GM18858 (cell line): ENCODE results near the gene CCL1.

Experiments
- ATAC-seq: cut with Tn5 transposase; IDR thresholded peaks from one replicate; pipeline ENCODE4 v1.9.1; 2021; ENCODE audit not compliant: unreplicated experiment

Gene CCL1

DNA sequence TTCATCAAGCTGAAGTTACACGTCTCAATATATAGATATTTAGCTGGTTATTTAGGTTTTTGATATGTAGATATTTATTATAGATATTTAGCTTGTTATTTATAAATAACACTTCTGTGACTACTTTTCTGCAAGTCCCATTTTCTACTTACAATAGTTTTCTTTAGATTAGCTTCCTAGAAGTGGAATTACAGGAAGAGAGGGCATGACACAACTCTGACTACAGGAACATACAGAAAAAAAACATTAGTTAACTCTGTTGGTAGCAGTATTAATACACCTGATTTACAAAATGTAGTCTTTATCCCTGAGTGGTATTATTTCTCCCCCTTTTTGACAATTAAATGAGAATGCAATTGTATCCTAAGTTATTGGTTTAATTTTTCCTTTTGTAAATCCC, 21.2 kb upstream of the CCL1 start:
- ATAC-seq, result no peak

DNA sequence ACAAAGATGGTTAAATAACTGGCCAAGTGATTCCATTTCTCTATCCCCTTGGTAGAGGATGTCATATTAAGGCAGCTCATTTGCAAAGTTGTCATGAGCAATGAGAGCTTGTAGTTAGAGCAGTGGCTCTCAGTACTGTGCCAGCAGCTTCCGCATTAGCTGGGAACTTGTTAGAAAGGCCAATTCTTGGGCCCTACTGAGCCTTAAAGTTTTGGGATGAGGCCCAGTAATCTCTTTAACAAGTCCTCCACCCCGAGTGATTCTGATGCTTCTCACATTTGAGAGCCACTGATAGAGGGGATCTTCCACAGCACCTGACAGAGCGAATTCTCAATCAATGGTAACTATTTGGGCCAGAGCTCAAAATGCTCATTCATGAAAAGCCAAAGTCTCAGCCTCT, 20.2 kb upstream of the CCL1 start:
- ATAC-seq, result no peak

DNA sequence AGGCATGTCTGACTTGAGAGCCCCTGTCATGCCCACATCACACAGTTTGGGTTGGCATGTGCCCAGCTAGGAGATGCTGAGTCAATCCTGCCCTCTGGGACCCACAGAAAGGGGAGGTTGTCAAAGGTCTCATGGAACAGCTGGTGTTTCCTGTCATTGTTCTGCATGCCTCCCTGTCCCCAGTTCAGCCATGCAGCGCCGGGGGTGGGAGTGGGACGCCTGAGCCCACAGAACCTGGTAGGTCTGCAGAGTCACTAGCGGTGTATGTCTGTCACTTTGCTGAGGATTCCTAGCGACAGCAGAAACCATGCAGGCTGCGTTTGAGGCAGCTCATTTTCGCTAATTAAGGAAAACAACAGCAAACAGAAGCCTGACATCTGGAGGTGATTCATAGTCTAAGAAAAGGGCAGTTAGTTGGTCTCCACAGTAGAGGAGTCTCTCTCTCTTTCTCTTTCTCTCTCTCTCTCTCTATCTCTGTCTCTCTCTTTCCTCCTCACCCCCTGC, 19.6 kb upstream of the CCL1 start:
- ATAC-seq, result no peak

DNA sequence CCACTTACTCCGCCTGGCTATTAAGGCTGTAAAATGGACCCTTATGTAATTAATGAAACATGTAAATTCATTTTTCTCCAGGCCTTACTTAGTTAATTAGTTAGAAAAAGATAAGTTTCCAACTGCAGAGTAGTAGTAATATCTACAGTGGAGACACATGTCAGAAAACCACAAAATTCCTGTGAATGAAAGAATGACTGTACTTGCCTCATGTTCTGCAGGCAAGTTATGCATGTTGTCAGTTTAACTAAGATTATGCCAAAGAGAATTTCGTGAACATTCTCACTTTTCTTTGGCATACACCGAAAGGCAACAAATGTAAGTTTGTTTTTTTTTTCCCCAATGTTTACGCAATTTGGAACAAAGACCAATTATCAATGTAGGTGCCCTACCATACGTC, 16.8 kb upstream of the CCL1 start:
- ATAC-seq, result no peak

DNA sequence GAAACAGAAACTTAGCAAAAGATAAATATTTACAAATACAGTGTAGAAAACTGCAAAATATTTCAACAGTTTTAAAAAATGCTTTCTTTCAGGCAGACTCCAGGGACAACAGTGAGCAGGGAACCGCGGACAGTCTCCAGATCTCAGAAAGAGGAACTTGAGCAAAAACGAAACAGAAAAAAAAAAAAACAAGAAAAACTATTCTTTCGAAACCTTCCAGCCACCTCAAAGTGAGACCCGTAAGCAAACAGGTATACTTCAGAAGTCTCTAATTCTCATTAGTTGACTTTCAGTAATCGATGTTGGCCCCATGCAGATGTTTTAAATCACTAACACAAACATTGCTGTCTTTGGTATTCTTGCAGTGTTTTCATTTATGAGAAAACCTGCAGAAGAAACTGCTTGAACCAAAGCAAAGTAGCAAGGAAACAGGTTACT, 15.7 kb upstream of the CCL1 start:
- peak; percentile 80 for ATAC-seq

DNA sequence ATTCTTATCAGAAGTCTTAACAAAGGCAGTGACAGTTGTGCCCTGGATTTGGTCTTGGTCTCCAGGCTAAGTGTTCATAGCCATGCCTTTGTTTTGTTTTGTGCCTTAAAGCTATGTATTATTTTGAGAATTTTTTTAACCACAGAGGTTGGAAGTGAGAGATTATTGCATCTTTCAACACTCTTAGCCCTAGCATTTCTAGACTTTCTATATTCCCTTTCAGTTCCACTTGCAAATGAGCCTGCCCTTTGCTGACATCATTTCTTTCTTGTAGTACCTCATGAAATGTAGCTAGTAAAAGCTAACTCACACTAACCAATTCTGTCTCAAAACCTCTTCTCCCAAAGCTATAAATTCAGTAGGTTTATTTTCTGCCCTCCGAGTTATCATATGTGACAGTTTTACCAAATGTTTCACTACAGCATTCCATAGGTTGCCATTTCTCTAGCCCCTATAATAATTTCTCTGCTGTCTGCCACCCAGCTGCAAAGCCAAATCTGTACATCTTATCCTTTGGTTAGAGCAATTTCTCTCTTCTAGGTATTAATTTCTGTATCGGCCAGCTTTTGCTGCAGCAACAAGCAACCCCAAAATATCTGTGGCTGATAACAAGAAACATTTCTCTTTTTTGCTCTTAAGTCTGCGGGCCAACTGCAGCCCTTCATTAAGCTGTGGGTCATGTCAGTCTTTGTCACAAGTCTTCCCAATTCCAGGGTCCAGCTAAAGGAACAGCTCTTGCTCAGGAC, 14.2 kb upstream of the CCL1 start:
- ATAC-seq, result no peak

DNA sequence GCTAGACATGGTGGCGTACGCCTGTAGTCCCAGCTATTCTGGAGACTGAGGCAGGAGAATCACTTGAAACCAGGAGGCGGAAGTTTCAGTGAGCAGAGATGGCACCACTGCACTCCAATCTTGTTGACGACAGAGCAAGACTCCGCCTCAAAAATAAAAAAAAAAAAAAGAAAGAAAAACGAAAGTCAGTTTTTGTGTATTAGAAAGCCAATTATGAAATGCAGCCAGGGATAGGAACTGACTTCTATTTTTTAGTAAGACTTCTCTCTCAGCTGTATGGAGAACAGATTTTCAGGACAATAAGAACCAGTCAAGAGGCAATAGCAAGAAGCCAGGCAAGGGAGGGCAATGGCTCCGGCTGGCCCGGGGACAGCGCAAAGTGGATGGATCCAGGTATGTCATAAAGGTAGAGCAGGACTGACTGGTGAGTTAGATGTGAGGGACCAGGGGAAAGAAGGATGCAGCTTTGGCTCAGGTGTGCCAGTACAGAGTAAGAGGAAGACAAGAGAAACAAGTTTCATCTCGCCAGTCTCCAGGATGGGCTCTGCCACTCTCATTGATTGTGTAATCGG, 12.5 kb upstream of the CCL1 start:
- ATAC-seq, result no peak

DNA sequence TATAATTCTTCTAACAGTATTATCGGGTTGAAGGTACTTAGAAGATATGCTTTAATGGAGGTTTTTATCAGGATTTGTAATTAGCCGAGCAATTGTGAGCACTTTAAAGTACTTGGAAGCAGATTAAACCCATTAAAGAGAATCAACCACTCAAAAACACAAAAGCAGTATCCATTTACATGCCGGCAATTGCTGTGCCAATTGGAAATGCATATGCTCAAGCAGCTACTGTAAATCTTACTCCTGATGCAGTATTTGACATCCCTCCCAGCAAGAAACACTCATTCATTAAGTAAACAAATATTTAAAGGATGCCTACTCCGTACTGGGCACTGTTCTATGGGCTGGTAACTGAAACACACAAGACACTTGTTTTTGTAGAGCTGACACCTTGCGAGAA, 11.4 kb upstream of the CCL1 start:
- ATAC-seq, result no peak

DNA sequence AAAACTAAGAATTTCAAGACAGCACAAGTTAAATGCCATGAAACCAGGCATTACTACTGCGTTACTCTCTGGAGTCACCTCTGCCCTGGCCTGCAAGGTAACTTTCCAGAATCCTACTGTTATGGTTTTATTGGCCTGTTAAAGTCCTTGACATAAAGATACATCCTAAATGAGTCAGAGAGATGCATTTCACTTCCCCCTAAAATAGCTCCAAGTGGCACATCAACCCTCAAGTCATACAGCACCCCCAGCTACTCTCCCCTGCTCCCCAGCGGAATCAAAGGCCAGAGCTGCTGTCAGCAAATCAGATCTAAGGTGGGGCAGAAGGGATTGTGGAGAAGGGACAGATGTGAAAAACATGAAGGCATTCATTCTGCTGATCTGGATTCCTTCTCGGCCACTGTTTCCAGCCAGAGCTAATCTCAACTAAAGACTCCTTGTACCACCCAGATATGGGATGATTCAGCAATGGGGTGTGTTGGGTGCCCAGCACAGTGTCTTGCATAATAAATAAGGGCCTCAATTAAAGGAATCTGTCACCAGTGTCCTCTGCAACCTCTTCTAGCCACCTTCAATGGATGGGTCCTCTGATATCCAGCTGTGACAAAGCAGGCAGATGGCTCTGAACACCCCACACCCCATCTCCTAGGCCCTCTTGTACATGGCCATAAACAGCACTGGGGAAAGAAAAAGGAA, 8.5 kb upstream of the CCL1 start:
- ATAC-seq, result no peak

DNA sequence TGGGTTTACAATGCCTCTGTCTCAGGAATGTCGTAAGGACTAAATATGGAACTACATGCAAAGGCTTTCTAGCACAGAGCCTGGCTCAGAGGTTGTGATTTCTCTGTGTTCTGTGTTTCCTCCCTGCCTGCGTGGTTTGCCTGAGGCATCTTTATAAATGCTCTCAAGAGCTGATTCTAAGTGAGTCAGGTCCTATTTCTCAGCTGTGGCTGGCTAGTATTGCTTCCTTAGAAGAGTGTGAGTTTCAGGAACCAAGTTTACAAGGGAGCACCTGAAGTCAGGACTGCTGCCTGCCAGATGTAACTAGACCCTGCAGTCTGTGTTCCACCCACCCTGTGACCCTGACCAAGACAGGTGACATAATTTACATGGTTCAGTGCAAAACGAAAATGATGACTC, 8.0 kb upstream of the CCL1 start:
- no peak for ATAC-seq

DNA sequence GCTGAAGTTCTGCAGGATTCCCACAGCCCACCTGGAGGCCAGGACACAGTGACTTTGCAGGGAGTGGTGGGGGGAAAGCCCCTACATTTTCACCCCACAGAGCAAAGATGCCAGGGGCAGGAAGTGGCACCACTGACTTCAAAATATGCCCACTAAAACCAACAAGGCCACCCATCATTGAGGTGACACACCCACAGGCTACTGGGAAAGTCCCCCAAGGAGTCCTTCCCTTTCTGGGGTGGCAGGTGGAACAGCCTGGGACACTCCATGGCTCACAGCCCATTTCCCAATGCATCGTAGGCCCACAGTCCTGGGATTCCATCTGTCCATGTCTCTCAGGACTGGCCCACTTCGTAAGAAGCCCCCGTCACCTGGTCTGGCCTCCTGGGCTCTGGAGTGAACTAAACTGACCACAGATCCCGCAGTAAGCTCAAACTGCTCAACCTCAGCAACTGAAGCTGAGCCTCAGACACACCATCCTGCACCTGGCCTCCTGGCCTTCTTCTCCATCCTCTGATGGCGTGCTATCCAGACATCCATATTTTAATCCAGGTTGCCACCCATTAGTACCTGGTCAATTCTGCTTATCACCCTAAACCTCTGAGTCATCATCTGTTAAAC, 7.5 kb upstream of the CCL1 start:
- ATAC-seq, result no peak

DNA sequence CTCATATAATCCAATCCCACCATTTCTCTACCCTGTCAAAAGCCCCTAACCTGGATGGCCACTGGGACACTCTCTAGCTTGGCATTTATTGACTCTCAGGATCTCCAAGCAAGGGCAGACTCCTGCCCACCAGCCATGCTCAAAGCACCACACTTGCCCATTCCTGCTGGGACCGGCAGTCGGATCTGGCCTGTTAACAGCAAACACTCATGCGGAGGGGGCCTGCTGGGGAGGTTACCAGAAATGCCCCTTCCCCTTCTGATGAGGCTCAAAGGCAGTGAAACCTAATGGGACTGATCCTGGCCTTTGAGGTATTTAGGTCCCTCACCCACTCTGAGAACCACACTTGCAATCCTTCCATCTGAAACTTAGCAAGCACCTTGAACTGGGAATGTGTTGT, 6.5 kb upstream of the CCL1 start:
- ATAC-seq, result no peak

DNA sequence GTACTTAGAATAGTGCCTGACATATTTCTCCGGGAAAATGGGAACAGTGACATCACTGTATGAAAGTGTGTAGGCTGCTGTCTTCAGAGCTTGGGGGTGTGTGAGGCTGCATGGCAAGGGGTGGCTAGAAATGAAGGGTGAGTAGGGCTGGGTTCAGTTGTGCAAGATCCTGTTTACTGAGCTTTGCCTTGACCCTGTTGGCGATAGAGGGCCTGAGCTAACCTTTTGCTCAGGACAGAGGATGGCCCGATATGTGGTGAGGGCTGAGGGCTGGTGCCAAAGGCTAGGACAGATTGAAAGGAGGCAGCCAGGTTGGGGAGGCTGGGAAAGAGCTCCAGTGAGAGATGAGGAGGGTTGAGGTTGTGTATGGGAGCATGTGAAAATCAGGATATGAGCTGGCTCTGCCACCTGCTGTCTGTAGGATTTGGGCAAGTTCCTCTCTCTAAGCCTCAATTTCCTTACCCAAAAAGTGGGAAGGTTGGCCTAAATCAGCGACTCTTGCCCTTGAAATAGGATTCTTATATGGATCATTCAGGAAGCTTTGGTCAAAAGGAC, 6.0 kb upstream of the CCL1 start:
- no peak for ATAC-seq

DNA sequence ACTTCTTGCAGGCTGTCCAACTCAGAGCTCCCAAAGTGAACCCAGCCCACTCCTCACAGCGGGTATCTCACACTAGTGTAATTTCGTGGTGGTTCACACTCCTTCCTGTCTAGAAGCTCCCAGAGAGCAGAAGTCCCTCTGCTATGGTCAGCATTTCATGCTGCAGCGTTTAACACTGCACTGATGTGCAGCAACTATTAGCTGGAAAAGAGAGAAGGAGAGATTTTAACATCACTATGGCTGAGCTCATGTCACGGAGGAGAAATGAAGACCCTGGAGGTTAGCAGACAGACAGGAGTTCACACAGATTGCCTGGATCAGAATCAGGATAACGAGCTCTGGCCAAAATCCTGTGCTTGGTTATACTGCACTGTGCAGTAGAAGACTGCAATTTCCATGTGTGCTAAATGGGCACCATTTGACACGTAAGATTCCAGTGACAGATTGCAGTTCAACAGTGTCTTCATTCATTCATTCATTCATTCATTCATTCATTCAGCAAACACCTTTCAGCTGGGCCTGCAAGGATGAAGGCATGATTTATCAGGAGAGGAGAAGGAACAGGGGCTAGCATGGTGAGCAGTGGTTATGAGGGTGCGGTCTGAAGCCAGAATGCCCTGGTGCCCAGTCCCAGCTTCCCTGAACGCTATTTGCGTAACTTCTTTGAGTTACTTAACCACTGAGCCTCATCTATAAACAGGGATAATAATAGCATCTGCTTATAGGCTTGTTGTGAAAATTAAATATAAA, 5.3 kb upstream of the CCL1 start:
- ATAC-seq, result no peak

DNA sequence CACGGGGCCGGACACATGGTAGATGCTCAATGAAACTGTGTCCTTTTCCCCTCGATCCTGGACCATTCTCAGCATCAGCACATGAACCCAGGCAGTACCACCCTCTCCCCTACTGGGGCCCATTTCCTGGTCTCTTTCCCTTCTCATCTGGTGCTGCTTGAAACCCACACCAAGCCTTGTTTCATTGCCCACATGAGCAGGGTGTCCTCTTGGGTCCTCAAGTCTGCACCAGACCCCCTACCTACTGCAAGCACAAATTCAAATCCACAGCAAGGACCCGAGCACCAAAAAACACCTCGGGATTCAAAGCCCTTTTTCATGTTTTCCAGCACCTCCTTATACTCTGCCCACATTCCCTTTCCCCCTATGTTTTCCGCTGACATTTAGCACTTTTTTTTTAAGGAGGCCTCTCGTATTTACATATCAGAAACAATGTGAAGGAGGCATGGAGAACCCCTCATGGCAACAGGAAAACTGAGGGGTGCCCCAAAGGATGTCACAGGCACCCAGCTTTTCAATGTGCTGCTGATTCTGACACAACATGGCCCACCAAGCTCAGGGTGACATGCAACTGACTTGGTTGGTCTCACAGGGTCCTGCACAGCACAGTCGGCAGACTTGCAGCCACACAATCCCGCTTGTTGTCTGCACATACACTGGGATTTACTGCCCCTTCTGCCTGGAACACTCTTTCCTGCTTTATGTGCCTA, 4.6 kb upstream of the CCL1 start:
- no peak for ATAC-seq

DNA sequence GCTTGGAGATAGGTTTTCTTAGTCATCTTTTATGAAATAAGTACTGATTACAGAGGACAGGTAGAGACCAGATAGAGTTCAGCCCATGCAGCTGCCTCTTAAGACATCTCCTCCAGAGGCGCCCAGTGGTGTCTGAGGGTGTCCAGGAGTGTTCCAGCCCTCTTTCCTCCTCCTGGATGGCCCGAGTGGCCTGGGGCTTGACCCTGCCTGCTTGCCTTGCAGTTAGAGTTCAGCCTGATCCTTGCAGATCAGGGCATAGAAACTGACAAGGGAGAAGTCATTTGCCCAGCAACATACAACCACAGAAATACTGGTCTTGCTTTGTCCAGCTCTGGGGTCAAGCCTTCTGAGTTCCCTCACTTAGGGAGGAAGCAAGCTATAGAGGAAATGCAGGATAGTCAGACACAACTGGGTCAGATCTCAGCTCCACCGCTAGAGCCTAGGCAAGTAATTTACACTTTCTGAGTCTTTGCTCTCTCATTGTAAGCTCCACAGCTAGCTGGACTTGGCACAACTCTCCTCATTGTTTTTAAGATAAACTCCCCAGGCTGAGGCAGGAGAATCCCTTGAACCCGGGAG, 3.6 kb upstream of the CCL1 start:
- ATAC-seq, result no peak

DNA sequence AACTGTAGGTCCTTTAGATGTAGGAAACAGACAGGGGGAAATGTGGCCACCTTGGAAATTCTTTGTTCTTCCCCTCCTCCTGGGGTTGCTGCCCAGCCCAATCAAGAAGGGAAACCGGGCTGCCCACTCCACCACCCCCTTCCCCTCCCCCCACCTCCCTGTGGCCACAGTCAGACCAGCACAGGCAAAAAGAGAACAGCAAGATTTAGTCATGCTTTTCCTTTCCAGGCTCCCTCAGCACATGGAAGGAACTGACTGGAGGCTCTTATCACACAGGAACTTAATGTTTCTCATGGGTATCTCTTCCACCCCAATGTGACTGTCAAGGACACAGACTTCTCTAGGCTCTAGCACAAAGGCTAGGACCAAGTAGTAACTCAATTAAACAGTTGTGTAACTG, 3.0 kb upstream of the CCL1 start:
- ATAC-seq, result no peak

DNA sequence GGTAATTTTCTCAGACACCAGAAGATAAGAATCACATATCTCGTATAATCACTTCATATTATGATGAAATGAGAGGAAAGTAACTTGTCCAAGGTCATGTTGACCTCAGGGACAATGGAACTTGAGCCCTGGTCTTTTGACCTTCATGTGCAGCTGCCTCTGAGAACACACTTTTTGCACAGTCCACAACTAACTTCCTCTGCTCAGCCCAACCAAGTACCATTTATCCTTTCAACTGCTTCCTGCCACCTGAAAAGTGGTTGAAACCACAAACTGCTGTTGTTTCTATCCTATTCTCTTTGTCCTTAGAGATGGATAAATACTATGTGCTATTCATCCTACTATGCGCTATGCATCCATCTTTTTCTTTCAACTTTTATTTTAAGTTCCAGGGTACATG, 2.3 kb upstream of the CCL1 start:
- ATAC-seq, result no peak

DNA sequence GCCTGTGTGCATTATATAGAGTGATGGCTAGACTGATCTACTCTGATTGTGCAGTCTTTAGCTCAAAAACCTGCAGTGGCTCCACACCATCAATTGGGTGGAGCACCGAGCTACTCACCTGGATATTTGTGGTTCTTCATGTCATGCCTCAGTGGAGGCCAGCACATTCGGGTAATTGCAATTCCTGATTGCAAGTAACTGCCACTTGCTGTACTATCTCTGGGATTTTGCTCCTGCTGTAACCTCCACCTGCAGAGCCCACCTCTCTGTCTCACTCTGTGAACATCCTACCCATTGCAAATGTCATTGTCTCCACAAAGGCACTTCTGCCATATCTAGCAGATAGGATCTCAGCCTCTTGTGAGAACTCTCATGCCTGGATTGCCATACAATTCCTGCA, 1.7 kb upstream of the CCL1 start:
- ATAC-seq, result no peak
